Activated CD8-positive, alpha-beta memory T cell treated with anti-CD3 and anti-CD28 coated beads for 4 hours (primary cell): ENCODE results near the gene GMPS.
"Not testable (repeated sequence)": the region's sequence is repeated elsewhere in the genome, so short reads cannot be mapped to it uniquely, and the experiment has no call there.

Source experiments
- DNase-seq, 2 donors: peaks; one replicate each; pipeline ENCODE4 v3.0.0-alpha.2; 2020; ENCODE audit warnings: low read depth in 2 of 2

The GMPS gene

GRCh38 chr3:155870133-155870944 is at the start of gene GMPS:
Gene GMPS, plus strand, starts transcription at chr3:155870650. Its CDS starts 221 bp downstream, at chr3:155870871.
- peak; percentile 89 for DNase-seq

- DNase-seq = not testable (repeated sequence)
These were observed 41.9 kb upstream of the GMPS start for GRCh38 chr3:155828490-155829098.

- DNase-seq = no peak
These were observed 34.9 kb upstream of the GMPS start for GRCh38 chr3:155835341-155836071.

- DNase-seq = no peak
These were observed 26.9 kb upstream of the GMPS start for GRCh38 chr3:155843569-155843968.

- no peak for DNase-seq
These were observed 24.3 kb upstream of the GMPS start for GRCh38 chr3:155846119-155846518.

- no peak for DNase-seq
These were observed 22.5 kb upstream of the GMPS start for GRCh38 chr3:155847993-155848392.

GRCh38 chr3:155849404-155849803 is 21.0 kb upstream of the GMPS start:
- DNase-seq = not testable (repeated sequence)

- DNase-seq = no peak
These were observed 18.1 kb upstream of the GMPS start for GRCh38 chr3:155852341-155852740.

GRCh38 chr3:155853214-155854140 is 17.0 kb upstream of the GMPS start:
- DNase-seq = no peak

- peak; percentile 98 for DNase-seq
These were observed 16.1 kb upstream of the GMPS start, which contains the start of gene SLC33A1 for GRCh38 chr3:155854141-155854940. Gene SLC33A1, minus strand, starts transcription at chr3:155854427. Its CDS starts 430 bp downstream, at chr3:155853997.

GRCh38 chr3:155859859-155860258 is 10.6 kb upstream of the GMPS start:
- no peak for DNase-seq

- DNase-seq = not testable (repeated sequence)
These were observed 10.0 kb upstream of the GMPS start for GRCh38 chr3:155860424-155860823.

GRCh38 chr3:155861476-155862183 is 8.8 kb upstream of the GMPS start:
- no peak for DNase-seq

GRCh38 chr3:155862290-155862982 is 8.0 kb upstream of the GMPS start:
- peak in 1 of 2 donors; percentile 68 for DNase-seq

GRCh38 chr3:155863072-155863784 is 7.2 kb upstream of the GMPS start:
- DNase-seq = no peak

- DNase-seq = no peak
These were observed 759 bp upstream of the GMPS start for GRCh38 chr3:155869691-155870090.

- DNase-seq = no peak
These were observed 695 bp downstream of the GMPS start for GRCh38 chr3:155870945-155871745.

- no peak for DNase-seq
These were observed 1.3 kb downstream of the GMPS start for GRCh38 chr3:155871746-155872158.
